HG03469 (cell line): ENCODE measurements around the gene GADD45G.

Experiments
- ATAC-seq: cut with Tn5 transposase; IDR thresholded peaks from one replicate; pipeline ENCODE4 v1.9.1; 2021; ENCODE audit warnings: mild to moderate bottlenecking, moderate library complexity, moderate number of reproducible peaks; ENCODE audit not compliant: unreplicated experiment

GADD45G gene

DNA sequence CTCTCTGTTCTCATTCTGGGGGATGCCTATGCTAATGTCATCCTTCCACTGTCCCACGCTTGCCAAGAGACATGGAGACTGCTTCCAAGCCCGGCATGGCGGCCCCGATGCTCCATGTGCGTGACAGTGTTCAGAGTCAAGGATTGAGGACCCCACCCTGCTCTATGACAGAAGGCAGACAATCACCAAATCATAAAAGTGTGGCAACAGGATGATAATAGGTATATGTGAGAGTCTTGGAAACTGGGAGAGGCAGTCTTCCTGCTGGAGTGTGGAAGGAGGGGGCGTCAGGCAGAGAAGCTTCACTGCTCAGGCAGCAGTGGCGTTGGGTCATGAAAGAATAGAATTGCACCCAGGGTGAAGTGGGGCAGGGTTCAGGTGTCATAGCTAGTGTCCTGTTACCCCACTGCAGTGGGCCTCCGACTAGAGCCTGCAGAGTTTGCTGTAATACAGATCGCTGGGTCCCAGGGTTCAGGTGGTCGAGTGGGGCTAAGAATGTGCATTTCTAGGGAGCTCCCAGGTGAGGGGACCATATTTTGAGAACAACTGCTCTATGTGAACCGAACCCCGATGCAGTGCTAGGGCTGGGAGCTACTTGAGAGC, 12.5 kb upstream of the GADD45G start:
- ATAC-seq: no peak

DNA sequence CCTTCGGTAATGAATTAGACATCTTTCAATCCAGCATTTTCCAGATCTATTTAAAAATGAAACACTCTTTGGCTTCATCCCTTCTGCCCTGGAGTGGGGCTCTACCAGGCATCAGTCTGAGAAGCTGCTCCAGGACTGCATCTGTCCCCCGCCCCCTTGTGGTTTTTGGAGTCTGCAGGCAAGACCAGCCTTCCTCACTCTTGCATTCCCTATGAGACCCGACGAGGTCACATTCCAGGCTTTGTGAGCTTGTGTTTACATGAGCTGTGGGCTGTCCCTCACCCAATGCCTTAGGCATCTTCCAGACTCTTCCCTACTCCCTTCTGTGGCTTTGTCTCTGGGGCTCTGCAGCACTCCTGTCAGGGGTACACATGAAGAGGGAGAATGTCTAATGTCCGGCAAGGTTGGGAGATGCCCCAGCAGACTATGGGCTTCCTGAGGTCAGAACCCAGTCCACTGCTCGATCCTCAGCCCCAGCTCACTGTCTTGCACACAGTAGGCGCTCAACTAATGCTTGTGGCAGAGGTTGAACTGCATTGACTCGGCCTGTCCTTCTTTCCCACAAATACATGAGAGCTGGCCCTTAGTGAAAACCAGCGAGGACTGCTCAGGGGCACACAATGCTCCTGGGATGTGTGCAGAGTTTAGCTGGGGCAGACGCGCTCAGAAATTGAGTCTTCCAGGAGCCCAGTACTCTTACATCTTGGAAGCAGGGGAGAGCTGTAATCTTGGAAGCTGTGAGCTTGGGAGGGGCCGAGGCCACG, 11.7 kb upstream of the GADD45G start:
- no peak for ATAC-seq

DNA sequence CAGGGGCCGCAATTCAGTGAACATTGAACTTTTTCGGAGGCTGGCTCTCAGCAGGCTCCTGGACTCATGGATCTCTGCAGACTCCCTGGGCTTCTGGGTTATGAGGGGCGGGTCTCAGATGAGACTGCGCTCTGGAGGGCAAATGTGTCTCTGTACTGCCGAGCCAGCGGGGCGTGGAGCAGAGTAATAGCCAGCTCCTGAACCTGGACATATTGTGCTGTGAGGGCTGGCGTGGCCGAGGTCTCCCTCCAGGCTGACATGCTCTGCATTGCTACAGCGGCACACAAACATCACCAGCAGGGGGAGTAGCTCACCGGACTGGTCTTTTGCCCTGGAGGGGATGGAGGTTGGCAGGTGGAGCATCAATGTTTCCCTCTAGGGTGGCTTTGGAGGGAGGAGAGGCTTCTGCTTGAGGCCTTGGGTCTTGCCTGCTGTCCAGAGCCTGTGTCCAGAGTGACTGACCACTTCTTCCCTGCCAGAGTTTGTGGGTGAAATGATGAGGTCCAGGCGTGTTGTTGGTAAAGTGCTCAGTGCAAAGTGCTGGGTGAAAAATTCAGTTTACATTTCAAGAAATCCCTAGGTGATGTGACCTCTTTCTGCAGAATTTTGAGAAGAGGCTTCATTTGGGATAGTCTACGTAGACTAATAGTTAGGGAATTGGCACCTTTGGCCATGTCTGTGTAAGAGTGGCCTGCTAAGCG, 10.9 kb upstream of the GADD45G start:
- no peak for ATAC-seq

DNA sequence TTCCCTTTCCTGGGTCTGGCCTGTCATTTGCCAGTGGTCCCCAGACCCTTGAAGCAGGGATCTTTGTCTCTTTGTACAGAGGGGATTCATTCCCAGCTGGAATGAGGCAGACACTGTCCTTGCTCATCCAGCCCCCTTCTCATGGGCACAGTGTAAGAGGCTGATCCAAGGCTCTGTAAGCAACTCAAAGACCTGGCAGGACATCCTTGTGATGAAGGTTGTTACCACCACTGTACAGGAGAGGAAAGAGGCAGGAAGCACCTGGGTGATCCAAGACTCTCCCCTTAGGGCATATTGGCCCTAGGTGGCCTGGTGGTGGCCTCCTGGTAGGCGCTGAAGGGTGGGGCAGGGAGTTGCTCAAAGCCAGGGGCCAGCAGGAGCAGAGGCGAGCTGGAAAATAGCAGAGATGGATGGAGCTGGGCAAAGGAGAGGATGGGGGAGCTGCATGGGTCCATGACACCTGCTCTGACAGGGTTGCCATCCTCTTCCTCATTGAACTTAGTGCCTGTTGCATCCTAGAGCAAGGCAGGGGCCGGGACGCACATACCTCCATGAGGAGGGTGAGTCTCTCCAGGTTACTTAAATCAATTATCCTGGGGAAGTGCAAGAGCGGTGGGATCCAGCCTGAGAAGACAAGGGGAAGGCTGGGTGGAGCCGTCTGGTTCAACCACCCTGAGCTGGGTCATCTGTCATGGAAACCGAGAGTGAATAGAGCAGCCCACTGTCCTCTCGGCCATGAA, 9.8 kb upstream of the GADD45G start:
- ATAC-seq: no peak

- no peak for ATAC-seq
Measured at GRCh38 chr9:89595646-89596045, 9.2 kb upstream of the GADD45G start.

GRCh38 chr9:89596937-89597555, 7.8 kb upstream of the GADD45G start:
- ATAC-seq: no peak

- no peak for ATAC-seq
Measured at GRCh38 chr9:89597711-89598362, 7.0 kb upstream of the GADD45G start.

DNA sequence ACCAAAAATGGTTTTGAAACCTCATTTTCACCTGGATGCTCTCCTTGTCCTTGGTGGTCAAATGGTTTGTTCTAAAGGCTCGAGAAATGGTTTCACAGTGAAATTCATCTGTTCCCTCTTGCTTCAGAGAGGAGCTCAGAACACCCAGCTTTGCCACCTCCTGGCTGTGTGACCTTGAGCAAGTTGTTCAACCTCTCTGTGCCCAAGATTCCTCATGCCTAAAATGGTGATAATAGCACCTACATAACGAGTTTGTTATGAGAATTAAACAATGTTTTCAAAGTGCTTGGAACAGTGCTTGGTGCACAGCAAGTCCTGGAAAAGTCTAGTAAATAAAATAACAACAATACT, 6.5 kb upstream of the GADD45G start:
- ATAC-seq: no peak

DNA sequence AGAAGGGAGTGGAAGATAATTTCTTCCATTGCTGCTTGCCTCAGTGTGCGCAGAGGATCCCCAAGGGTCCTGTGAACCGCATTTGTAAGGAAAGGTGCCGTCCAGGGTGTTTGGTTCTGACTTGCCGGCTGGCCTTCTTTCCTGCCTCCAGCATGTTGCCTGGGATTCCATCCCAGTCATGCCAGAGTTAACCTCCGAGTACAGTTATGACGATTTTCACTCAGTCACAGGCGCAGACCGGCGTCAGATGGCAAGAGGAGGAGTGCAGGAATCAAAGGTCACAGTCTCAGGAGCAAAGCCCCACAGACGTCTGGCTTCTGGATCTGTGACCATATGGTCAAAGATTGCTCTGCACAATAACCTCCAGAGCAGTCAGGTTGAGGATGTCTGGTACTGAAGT, 5.9 kb upstream of the GADD45G start:
- ATAC-seq: no peak

DNA sequence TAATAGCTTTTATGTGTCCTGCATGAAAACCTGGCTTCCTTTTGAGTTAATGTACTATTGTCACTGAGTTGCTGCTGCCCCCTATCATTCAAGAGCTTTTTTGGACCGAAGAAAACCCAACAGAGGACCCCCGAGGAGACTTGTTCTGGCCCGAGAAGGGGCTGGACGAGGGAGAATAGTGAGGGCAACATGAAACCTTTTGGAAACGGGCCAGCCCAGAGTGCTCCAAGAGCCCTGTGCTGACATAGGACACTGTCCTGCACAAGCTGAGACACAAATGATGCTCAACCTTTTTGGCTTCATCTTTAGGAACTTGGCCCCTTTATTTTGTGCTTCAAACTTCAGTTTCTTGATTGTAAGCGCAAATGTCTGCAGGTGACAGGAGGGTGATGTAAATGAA, 4.0 kb upstream of the GADD45G start:
- no peak for ATAC-seq

DNA sequence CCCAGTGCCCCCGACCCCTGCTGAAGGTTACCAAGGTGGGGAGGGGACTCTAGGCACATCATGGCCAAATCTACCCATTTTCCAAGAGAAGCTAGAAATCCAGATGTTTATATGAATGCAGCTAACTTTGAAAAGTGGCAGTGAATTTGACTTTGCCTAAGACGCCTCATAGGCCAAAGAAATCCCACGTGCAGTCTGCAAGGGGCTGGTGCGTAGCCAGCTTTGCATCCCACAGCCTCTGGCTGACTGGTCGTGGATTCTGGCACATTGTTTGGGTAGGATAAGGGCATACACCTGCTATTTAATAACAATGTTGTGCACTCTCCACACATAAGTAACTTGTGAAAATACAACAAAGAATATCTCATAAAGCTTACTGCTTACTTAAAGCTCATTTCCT, 3.5 kb upstream of the GADD45G start:
- ATAC-seq: no peak

DNA sequence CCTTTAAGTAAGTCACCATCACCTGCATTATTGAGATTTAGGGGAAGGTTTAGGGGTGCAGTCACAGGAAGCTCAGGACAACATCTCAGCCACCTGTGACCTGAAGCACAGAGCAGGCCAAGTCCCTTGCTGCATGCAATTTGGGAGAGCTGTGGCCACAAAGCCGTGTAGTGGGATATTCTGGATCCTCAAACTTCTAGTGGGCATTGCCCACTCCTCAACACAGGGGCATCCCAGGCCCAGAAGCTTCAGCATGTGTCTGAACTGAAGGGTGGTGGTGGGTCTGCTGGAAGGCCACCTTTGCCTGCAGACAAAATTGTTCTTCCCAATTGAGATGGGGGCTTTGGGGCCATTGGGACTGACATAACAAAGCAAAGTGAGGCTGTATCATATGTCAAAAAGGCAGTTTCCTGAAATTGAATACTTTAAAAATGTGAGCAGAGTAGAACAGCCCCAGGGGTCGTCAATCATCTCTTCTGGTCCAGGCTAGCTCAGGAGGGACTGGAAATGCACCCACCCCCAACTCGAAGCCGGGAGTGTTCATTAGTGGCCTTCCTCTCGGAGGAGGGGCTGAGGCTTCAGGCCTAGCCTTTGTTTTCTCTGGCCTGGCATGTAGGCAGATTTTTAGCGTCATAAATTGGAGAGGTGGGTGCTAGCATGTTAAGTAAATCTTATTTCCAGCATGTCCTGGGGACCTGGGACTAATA, 2.8 kb upstream of the GADD45G start:
- ATAC-seq: no peak

- no peak for ATAC-seq
Measured at GRCh38 chr9:89602978-89603766, 1.6 kb upstream of the GADD45G start.

DNA sequence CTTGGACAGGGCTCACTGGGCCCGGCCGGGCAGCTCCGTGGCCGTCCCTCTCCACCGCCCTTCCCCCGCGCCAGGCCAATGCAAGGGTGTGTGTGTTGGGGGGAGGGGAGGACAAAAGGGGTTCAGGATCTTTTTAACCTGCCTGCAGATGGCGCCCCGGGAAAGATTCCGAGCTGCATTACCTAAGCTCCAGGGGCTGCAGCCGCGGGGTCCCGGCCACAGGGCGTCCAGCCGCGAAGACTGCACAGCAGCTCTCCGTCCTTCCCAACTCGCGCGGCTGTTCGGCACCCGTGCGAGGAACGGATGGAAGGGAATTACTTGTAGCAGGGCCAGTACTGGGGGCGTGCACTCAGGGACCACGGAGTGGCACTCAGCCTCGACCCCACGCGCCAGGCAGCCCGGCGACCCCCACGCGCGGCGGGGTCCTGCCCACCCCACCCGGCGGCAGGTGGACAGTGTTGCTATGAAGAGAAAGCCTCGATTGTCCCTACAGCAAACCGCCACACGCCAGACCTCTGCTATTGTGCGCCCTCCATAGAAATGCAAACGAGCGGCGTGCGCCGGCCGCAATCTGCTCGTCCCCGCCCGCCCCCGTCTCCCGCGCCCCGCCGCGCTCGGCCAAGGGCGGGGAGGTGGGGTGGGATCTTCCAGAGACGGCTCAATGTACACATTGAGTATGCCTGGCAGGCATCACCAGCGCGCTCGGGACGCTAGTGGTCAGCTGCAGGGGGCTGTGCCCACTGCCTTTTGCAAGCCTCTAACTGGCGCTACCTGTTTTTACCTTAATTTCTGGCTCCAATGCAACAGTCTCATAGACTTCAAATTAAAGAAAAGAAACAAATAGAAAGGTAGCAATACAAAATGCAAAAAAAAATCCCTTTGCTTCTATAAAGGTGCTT, 796 bp upstream of the GADD45G start:
- no peak for ATAC-seq

DNA sequence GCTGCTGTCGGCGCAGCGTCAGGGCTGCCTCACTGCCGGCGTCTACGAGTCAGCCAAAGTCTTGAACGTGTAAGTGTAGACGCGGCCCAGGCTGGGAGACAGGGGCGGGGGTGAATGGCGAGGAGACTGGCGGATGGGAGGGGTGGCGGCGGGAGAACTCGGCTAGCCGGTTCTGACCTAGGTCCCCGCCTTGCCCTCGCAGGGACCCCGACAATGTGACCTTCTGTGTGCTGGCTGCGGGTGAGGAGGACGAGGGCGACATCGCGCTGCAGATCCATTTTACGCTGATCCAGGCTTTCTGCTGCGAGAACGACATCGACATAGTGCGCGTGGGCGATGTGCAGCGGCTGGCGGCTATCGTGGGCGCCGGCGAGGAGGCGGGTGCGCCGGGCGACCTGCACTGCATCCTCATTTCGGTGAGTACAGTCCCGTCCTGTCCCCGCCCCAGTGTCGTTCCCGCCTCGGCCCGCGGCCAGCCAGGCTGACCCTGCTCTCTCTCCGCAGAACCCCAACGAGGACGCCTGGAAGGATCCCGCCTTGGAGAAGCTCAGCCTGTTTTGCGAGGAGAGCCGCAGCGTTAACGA, 745 bp downstream of the GADD45G start:
- no peak for ATAC-seq

DNA sequence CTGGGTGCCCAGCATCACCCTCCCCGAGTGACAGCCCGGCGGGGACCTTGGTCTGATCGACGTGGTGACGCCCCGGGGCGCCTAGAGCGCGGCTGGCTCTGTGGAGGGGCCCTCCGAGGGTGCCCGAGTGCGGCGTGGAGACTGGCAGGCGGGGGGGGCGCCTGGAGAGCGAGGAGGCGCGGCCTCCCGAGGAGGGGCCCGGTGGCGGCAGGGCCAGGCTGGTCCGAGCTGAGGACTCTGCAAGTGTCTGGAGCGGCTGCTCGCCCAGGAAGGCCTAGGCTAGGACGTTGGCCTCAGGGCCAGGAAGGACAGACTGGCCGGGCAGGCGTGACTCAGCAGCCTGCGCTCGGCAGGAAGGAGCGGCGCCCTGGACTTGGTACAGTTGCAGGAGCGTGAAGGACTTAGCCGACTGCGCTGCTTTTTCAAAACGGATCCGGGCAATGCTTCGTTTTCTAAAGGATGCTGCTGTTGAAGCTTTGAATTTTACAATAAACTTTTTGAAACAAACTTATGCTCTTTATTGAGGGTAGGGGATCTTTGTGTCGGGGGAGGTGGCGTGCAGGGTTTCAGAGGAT, 1.3 kb downstream of the GADD45G start:
- ATAC-seq: no peak

DNA sequence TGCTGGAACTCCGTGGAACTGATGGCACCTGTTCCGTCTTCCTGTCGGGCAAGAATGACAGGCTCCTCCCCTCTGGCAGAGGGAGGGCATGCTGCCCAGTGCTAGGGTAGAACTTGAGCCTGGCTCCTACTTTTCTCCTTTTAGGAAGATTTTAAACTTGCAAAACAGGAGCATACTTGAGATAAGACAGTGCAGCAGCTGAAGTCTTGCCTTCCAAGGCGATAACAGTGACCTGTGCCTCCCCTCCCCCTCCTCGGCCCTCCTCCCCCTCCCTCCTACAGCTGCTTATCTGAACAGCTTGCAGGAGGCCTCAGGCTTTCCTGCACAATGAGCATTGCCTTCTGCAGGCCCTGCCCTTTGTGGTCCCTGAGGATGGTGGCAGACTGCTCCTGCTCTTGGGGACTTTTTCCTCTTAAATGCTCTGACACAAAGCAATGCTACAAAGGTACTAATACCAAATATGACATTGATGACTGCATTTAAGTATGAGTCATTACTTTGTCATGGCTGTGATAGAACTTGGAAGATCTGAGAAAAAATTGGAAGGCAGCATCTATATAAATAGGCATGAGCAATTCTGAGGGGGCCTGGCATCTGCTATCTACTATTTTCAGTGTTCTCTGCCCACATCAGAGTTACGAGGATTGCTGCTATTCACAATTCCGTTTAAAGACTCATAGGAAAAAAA, 2.0 kb downstream of the GADD45G start:
- no peak for ATAC-seq
